GM18861 (cell line): ENCODE data around the gene MNAT1.
"Not testable (repeated sequence)": the region's sequence is repeated elsewhere in the genome, so short reads cannot be mapped to it uniquely, and the experiment has no call there.

Experiments used
- ATAC-seq: cut with Tn5 transposase; IDR thresholded peaks from one replicate; pipeline ENCODE4 v1.9.1; 2021; ENCODE audit not compliant: unreplicated experiment

Gene MNAT1

DNA sequence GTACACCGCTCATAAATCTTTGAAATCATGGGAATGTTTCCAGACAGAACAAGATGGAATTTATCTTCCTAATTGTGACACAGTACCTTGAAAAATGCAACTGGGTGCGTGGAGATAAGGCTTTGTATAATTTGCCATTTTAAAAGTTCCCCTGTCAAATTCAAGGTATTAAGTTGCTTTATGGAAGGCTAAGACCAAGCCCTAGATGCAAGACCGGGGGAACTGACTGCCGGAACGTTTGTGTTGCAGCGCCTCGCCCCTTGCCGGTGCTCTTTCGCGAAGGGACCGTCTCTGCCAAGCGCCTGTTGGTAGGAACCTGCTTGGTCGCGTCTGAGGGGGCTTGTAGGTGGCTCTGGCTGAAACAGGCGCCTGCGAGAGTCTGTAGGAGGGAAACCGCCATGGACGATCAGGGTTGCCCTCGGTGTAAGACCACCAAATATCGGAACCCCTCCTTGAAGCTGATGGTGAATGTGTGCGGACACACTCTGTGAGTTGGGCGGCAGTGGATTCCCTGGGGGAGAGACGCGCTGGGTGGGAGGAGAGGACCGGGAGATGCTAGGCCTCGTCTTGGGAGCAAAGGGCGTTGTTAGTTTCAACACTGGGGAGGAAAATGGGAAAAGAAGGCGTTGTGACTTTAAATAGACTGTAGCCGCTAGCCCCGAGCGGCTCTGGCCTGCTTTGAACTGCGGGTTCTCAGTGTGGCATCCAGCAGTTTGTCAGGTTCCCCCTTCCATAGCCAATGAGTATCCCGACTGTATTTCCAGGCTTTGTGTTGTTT is at the start of gene MNAT1:
MNAT1 (plus strand) TSS at position 297 of the 778 bp plus-strand sequence; CDS start at position 399, 102 bp downstream.
- ATAC-seq: peak; percentile 87

GRCh38 chr14:60686865-60687264 is 47.7 kb upstream of the MNAT1 start:
- no peak for ATAC-seq

DNA sequence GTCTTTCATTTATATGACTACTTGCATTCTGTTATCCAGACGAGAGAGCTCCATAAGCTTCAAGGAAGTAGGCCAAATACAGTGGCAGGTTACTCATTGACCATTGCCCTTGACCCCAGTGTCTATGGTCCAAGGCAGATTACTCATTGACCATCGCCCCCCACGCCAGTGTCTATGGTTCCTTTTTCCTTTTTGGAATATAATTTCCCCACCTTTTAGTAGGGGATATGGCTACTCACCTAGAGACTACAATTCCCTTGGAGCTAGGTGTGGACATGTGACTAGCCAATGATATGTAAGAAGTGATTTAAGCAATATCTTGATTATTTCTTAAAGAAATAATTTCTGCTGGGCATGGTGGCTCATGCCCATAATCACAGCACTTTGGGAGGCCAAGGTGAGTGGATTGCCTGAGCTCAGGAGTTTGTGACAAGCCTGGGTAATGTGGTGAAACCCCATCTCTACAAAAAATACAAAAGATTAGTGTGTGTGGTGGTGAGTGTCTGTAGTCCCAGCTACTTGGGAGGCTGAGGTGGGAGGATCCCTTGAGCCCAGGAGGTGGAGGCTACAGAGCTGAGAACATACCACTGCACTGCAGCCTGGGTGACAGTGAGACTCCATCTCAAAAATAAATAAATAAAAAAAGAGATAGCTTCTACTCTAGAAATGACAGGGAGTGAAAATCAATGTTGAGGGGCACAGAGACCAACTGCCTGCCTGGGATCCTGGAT is 43.0 kb upstream of the MNAT1 start:
- no peak for ATAC-seq

- no peak for ATAC-seq
Observed at GRCh38 chr14:60695327-60695726, 39.2 kb upstream of the MNAT1 start.

DNA sequence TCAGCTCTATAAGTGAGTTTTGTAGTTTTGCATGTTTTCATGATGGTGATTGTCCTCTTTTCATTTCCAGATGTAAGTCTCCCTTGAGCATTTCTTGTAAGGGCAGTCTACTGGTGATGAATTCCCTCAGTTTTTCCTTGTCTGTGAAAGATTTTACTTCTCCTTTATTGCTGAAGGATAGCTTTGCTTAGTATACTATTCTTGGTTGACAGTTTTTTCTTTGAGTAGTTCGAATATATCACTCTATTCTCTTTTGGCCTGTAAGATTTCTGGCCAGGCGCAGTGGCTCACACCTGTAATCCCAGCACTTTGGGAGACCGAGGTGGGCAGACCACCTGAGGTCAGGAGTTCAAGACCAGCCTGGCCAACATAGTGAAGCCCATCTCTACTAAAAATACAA is 34.0 kb upstream of the MNAT1 start:
- no peak for ATAC-seq

DNA sequence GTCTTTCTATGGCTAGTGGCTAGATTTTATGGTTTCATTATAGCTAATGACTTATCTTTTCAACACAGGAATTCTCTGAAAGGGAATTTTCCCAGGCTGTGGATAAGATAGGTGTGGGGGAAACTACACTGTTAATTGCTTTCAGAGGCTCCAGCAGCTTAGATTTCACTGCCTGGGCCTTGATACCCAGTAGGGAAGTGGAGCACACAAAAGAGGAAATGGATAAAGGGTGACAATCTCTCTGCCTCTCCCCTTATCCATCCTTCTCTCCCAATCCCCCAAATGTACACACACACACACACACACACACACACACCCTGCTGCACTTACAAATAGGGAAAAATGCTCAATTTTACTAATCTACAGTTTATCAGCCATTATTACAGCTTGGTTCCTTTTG is 29.5 kb upstream of the MNAT1 start:
- no peak for ATAC-seq

DNA sequence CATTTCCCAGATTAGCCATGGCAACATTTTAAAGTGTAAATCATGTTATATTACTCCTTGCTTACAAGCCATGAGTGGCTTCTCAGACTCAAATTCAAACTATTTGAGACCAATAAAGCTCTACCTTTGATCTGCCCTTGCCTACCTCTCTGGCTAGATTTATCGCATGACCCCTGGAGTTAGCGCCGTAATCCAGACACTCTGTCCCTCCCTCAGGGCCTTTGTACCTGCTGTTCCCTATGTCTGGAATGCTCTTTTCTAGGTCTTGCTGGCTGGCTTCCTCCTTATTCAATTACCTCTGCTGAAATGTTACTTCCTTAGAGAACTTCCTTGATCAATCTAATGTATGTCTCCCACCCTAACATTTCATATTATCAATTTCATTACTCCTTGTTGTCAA is 26.7 kb upstream of the MNAT1 start:
- ATAC-seq: no peak

- no peak for ATAC-seq
Observed at GRCh38 chr14:60710494-60710893, 24.1 kb upstream of the MNAT1 start.

DNA sequence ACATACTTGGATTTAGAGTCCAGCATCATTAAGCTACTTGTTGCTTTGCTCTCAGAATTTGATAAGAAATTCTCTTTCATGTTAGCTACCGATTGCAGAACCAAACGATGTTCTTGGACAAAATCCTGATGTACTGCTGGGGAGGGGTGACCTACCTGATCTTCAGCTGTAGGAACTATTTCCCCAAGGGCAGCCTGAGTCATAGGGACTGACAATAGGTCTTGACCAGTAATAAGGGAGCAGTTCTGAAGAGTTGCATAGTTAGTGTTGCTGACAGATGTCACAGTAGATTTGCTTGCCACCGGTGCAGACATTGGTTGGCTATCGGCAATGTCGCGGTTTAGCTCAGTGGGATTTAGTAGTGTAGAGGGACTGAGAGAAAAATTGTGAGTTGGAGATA is 21.0 kb upstream of the MNAT1 start:
- ATAC-seq: no peak

DNA sequence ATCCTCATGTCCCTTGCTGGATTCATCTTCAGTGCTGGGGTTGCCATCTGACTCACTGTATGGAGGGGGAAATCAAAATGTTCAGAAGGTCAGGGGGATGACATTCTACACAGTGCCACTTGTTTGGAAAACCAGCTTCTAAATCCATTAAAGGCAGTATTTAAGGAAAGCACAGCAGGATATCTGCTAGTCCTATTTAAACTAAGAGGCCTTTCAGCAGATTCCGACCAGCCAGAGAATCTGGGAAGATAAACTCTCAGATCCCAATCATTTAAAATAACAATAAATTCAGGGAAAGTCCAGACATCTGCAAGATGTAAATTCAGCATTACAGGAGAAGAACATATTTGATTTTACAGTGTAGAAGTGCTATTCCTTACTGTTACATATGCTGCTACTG is 14.2 kb upstream of the MNAT1 start:
- ATAC-seq: no peak

DNA sequence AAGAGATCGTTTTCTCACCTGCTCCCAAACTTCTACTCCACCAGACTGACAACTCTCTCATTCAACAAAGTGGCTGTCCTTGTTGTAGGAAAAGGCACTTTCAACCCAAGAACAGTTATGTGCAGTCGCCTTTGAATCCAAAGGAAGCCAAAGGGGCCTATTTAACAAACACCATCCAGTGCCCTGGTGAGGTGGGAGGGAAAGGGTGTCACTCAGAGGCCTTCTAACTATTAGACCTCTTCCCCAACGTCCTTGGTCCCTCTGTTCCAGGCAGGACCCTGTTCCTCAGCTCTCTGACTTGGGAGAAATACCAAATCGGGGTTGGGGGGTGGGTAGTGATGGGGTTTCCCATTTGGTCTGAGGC is 13.6 kb upstream of the MNAT1 start:
- ATAC-seq: no peak

DNA sequence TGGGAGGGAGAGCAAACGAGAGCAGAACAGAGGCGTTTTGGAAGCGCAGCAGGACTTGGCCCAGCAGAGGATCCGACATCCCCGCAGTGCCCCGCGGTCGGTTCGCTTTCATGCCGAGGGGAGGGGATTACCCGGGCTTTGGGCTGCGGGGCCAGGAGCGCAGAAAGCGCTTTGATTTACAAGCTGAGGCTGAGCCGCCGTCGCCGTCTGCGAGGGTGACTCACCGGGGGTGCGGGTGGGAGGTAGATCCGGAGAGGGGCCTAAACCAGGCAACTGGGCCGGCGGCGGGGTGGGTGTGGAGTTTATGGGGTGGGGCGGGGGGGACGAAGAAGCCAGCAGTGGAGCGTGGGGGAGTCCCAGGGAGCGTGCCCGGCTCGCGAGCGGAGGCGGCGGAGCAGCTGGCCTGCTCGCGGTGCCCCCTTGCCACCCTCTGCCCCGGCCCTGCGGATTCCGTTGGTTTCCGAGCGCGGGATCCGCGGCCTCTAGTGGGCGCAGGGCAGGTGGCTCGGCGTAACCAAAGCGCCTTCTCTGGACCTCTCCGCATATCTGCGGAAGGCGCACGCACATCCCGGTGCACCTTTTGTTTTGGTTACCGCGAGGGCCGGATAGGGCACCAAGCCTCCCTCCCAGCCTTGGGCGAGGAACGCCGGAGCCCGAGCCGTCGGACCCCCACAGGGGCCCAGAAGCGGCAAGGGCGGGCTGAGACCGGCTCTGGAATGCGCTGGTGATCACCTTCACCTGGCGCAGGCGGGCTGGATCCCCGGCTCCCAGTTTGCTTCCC is 13.0 kb upstream of the MNAT1 start:
- no peak for ATAC-seq

DNA sequence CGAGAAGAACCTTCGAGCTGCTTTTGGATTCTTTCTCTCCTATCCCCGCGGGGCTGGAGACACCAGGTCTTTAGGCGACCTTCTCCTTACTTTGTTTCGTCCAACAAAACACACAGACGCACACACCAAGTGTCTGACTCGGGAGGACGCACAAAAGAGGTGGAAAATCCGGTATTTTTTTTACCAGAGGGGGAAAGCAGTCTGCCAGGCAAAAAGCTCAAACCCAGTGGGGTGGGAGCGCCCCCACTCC is 12.5 kb upstream of the MNAT1 start:
- no peak for ATAC-seq

- ATAC-seq: no peak
Observed at GRCh38 chr14:60722357-60723115, 12.0 kb upstream of the MNAT1 start.

DNA sequence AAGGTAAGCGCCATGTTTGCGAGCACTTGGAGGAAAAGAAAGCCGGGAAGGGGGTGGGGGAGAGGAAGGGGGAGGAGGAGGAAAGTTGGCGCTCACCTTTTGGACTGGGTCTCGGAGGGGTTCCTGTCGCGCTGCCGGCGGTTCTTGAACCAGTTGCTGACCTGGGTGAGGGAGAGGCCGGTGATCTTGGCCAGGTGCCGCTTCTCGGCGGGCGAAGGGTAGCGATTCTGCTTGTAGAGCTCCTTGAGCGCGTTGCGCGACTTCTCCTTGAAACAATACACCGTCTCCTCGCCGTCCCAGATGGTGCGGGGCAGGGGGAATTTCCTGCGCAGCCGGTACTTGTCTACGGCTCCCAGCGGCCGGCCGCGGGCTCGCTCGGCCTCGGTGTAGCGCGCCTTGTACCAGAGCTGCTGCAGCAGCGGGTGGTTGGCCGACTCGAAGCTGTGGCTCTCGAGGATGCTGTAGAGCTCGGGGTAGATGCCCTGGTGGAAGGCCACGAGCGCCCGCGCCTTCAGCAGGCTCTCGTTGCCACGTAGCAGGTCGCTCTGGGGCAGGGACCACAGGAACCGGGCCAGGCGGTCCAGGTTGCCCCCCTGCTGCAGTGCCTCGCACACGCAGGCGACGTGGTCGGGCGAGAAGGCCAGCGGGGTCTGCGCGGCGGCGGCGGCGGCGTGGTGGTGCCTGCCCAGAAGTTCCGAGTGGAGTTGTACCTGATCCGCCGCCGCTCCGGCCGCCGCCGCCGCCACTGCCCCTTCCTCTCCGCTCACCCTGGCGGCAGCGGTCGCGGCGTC is 11.2 kb upstream of the MNAT1 start:
- no peak for ATAC-seq

DNA sequence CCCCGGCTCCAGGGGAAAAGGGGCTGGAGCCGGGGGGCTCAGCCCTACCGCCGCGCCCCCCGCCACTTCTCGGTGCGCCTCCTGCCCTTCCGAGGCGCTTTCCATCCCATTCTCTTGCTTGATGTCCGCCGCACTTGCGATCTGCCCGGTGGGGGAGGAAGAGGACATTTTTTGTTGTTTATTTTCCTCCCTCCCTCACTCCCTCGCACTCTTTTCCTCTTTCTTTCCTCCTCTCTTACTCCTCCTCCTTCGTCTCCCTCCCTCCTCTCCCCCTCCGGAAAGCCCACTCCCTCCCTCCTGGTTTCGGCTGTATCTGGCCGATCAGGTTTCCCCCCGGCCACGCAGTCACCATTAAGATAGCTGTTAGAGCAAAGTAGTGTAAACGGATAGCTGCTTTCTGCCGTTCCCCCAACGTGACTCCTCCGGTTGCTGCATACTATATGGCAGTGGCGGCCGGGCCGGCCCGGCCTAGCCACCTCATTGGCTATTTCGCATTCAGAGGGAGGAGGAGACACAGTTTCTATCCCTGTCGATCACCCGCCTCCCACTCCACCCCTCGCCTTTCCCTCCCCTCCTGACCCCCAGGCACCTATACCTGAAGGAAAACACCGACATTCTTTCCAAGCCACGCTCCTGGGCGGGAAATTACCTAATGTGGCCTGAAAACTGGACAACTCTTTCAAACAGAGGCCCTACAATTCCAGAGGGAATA is 10.5 kb upstream of the MNAT1 start, which contains the start of gene SIX4:
SIX4 (minus strand) TSS at position 445 of the 712 bp plus-strand sequence; CDS start at position 168, 277 bp downstream.
- peak; percentile 55 for ATAC-seq

- not testable (repeated sequence) for ATAC-seq
Observed at GRCh38 chr14:60731291-60731690, 3.3 kb upstream of the MNAT1 start.

- ATAC-seq: no peak
Observed at GRCh38 chr14:60732840-60733483, 1.6 kb upstream of the MNAT1 start.

DNA sequence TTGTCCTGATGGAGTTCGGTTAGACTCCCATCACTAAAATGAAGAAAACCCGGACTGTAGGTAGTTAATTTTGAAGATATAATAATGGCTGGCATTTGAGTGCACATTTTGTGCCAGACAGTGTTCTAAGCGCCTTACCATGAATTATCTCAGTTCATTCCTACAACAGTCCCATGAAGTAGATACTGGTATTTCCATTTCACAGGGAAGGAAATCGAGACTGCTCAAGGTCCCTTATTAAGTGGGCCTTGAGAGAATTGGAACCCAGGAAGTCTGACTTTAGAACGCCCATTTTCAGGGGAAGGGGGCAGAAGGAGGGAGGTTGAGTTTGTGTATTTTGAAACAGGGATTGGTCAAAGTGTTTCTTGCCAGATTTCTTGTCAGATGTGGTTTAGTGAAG is 855 bp downstream of the MNAT1 start:
- no peak for ATAC-seq
